ENCODE results near the gene NDUFB10. TPM values are rescaled to one million over a fixed set of nuclear protein-coding genes. Genes with fewer than 3 reads are reported as not detected.
A peak's percentile ranks its signal among the peaks of the same experiment; 100 is the strongest.
"Not testable (repeated sequence)": the region's sequence is repeated elsewhere in the genome, so short reads cannot be mapped to it uniquely, and the experiment has no call there.

The NDUFB10 gene
- total RNA-seq, 4 donors from 2014 or later, result 249 to 381 (median 295) TPM

- Histone ChIP-seq H3K27ac (replicated peaks in 1 of 4) (no peak overlapping the region), H3K9me3 (no peaks in the 10 kb centered on the region), H3K27me3 (no peaks in the 10 kb centered on the region), H3K4me3 (no peak overlapping the region), H3K4me1 (peaks cover 12 to 31% (median 28%) of the 10 kb centered on the region in 4 donors), H3K36me3 (peaks cover 38 to 49% (median 43%) of the 10 kb centered on the region in 4 donors)
- intact Hi-C loops (cut with DNase I), result no loop called here
- 91% methylated on average over 17 of the region's 17 CpGs for WGBS
- DNase-seq (ENCODE audit: extremely low spot score), result no peak
- no peak for TF ChIP-seq CTCF (IDR thresholded peaks at IDR 0.05)
- TF ChIP-seq EP300 (IDR thresholded peaks at IDR 0.05), result no peak
- TF ChIP-seq POLR2A (IDR thresholded peaks at IDR 0.05; ENCODE audit: low read depth), result no peak
- TF ChIP-seq POLR2AphosphoS5 (IDR thresholded peaks at IDR 0.05), result no peak
Measured at GRCh38 chr16:1938910-1939309, 20.4 kb upstream of the NDUFB10 start.

DNA sequence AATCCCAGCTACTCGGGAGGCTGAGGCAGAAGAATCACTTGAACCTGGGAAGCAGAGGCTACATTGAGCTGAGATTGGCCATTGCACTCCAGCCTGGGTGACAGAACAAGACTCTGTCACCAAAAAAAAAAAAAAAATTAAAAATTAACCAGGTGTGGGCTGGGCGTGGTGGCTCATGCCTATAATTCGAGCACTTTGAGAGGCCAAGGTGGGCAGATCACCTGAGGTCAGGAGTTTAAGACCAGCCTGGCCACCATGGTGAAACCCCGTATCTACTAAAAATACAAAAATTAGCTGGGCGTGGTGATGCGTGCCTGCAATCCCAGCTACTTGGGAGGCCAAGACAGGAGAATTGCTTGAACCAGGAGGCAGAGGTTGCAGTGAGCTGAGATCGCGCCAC is 19.5 kb upstream of the NDUFB10 start:
- Histone ChIP-seq H3K36me3 (peaks cover 38 to 49% (median 43%) of the 10 kb centered on the region in 4 donors), H3K4me1 (peaks cover 12 to 34% (median 29%) of the 10 kb centered on the region in 4 donors)
- DNase-seq (ENCODE audit: extremely low spot score); intact Hi-C loops (cut with DNase I); H3K27ac ChIP-seq (replicated peaks in 1 of 4); H3K9me3 ChIP-seq; H3K27me3 ChIP-seq; H3K4me3 ChIP-seq: not testable (repeated sequence)
- 98% methylated on average over 8 of the region's 8 CpGs for WGBS

DNA sequence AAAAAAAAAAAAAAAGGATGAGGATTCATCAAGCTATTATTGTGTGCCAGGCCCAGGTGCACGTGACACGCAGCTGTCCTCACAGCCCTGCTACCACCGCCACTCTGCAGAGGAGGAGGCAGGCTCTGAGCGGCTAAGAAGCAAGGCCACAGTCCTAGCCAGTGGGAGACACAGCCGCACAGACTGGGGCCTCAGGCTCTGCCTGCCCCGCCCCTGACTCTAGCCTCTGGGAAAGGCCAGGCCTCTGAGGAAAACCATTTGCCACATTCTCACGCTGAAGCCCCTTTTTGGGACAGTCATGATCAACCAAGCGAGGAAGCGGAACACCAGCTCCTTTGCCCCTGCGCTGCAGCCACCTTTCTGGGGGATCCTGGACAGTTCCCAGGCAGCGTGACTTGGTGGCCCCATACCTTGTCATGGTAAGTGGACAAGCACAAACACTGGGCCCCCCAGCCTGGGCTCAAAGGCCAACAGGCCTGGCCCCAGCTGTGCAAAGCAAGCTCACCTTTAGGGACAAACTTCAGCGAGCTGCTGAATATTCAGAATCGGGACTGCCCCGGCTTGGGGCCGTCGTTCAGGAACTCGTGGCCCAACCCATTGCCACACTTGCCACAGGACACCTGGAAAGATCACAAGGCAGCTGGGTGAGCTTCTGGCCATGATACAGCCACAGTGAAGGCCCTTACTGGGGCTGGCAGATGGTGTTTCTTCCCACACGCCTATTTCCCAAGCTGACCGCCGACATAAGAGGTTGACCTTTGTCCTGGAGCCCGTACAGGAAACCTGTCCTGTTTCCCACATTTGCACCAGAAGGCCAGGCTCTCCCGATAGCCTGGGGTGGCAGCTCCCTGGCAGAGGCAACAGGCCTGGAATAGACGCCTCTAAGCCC is 18.8 kb upstream of the NDUFB10 start:
- Histone ChIP-seq H3K4me3 (no peak overlapping the region), H3K9me3 (no peaks in the 10 kb centered on the region), H3K27ac (replicated peaks in 1 of 4) (peak overlapping the region in 3 of 4 donors; percentile 81 to 97 (median 94)), H3K36me3 (peaks cover 38 to 49% (median 43%) of the 10 kb centered on the region in 4 donors), H3K27me3 (no peaks in the 10 kb centered on the region), H3K4me1 (peaks cover 12 to 34% (median 29%) of the 10 kb centered on the region in 4 donors)
- 87% methylated on average over 19 of the region's 23 CpGs for WGBS
- intact Hi-C loops (cut with DNase I), result no loop called here
- DNase-seq (ENCODE audit: extremely low spot score), result no peak
- TF ChIP-seq EP300 (IDR thresholded peaks at IDR 0.05), result no peak
- TF ChIP-seq POLR2A (IDR thresholded peaks at IDR 0.05; ENCODE audit: low read depth), result no peak
- TF ChIP-seq POLR2AphosphoS5 (IDR thresholded peaks at IDR 0.05), result no peak
- TF ChIP-seq CTCF (IDR thresholded peaks at IDR 0.05), result no peak

DNA sequence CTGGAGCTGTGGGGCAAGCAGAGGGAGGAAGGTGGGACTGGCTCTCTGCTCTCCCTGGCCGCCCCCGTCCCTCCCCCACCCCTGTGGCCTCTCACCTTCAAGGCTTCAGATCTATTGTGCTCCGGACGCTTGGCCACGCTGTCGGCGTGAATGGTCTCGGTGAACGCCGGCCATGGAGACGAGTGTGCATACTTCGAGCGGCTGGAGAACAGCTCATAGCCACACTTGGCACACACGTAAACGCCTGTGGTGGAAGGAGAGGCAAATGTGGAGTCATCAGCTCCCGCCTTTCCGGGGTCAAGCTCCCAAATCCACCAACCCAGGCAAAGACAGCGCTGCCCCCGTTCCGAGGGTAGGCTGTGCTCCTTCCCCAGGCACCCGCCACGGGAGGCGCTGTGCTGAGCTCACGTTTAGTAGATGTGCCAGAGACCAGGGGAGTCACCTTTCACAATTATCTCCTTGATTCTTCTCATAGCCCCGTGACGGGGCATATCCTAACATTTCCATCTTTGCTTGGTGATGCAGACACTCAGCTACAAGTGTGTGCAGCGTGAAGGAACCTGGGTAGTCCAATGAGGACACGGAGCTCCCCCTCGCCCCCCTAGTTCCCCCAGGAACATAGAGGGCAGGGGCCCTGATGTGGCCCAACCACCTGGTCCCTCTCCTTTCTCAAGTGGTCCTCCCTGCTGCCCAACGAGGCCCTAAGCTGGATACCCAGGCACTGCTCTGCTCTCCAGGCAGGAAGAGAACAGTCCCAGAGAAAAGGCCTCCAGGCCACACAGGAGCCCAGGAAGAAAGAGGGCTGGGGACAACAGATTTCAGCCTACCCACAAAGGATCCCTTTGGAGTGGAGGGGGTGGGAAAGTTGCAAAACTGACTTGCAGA is 17.9 kb upstream of the NDUFB10 start:
- H3K4me3 ChIP-seq, result peak overlapping the region; percentile 76 to 96 (median 84)
- TF ChIP-seq CTCF (IDR thresholded peaks at IDR 0.05) (no peak), POLR2AphosphoS5 (IDR thresholded peaks at IDR 0.05) (no peak), POLR2A (IDR thresholded peaks at IDR 0.05; ENCODE audit: low read depth) (no peak), EP300 (IDR thresholded peaks at IDR 0.05) (no peak)
- WGBS, result 76% methylated on average over 9 of the region's 30 CpGs
- H3K4me1 ChIP-seq, result peaks cover 12 to 34% (median 29%) of the 10 kb centered on the region in 4 donors
- intact Hi-C loops (cut with DNase I), result no loop called here
- peaks cover 38 to 49% (median 43%) of the 10 kb centered on the region in 4 donors for H3K36me3 ChIP-seq
- H3K27ac ChIP-seq (replicated peaks in 1 of 4), result peak overlapping the region; percentile 81 to 97 (median 94)
- no peaks in the 10 kb centered on the region for H3K27me3 ChIP-seq
- DNase-seq (ENCODE audit: extremely low spot score), result no peak
- H3K9me3 ChIP-seq, result no peaks in the 10 kb centered on the region

Measured in esophagus muscularis mucosa (tissue), 4 donors.